Measurements from ENCODE around the gene DUSP1.

Gene DUSP1

GRCh38 chr5:172774561-172775315 is 3.7 kb upstream of the DUSP1 start:
- no peak overlapping the region for H3K4me3 ChIP-seq (ENCODE audit: low read length)
- no peak for DNase-seq (ENCODE audit: low read depth)
- no peak for TF ChIP-seq CTCF (conservative IDR thresholded peaks at IDR 0.05; ENCODE audit: low read depth, low read length)

GRCh38 chr5:172773481-172774469 is 2.8 kb upstream of the DUSP1 start:
- DNase-seq (ENCODE audit: low read depth) = no peak
- no peak for TF ChIP-seq CTCF (conservative IDR thresholded peaks at IDR 0.05; ENCODE audit: low read depth, low read length)
- no peak overlapping the region for H3K4me3 ChIP-seq (ENCODE audit: low read length)

GRCh38 chr5:172772112-172772906 is 1.3 kb upstream of the DUSP1 start:
- H3K4me3 ChIP-seq (ENCODE audit: low read length) = peak overlapping the region; percentile 41
- DNase-seq (ENCODE audit: low read depth) = peak; percentile 88
- TF ChIP-seq CTCF (conservative IDR thresholded peaks at IDR 0.05; ENCODE audit: low read depth, low read length) = peak; percentile 85

- no peak for DNase-seq (ENCODE audit: low read depth)
- no peak for TF ChIP-seq CTCF (conservative IDR thresholded peaks at IDR 0.05; ENCODE audit: low read depth, low read length)
- peak overlapping the region; percentile 41 for H3K4me3 ChIP-seq (ENCODE audit: low read length)
Measured at GRCh38 chr5:172771439-172772111, 580 bp upstream of the DUSP1 start.

GRCh38 chr5:172770374-172770674 is 671 bp downstream of the DUSP1 start:
- H3K4me3 ChIP-seq (ENCODE audit: low read length) = peak overlapping the region; percentile 91
- no peak for DNase-seq (ENCODE audit: low read depth)
- TF ChIP-seq CTCF (conservative IDR thresholded peaks at IDR 0.05; ENCODE audit: low read depth, low read length) = no peak

- no peak for DNase-seq (ENCODE audit: low read depth)
- H3K4me3 ChIP-seq (ENCODE audit: low read length) = peak overlapping the region; percentile 91
- no peak for TF ChIP-seq CTCF (conservative IDR thresholded peaks at IDR 0.05; ENCODE audit: low read depth, low read length)
Measured at GRCh38 chr5:172769616-172770373, 1.2 kb downstream of the DUSP1 start.
